Glutamatergic neuron (in vitro differentiated cells): Measurements from ENCODE around the gene MARCHF4. TPM values are rescaled to one million over a fixed set of nuclear protein-coding genes. Genes with fewer than 3 reads are reported as not detected.

Experiments used
- DNase-seq: peaks from one replicate; pipeline ENCODE4 v3.0.0; 2022
- H3K27ac Mint-ChIP-seq: one replicate; pipeline ENCODE4 v1.8.0; 2020; ENCODE audit warnings: mild to moderate bottlenecking, mixed read lengths, inconsistent platforms; ENCODE audit not compliant: unreplicated experiment
- H3K27me3 Mint-ChIP-seq: one replicate; pipeline ENCODE4 v1.8.0; 2020; ENCODE audit warnings: mild to moderate bottlenecking, moderate library complexity, mixed read lengths, inconsistent platforms; ENCODE audit not compliant: unreplicated experiment
- H3K36me3 Mint-ChIP-seq: one replicate; pipeline ENCODE4 v1.8.0; 2020; ENCODE audit warnings: mild to moderate bottlenecking, mixed read lengths, inconsistent platforms; ENCODE audit not compliant: unreplicated experiment
- H3K4me1 Mint-ChIP-seq: one replicate; pipeline ENCODE4 v1.8.0; 2020; ENCODE audit warnings: mild to moderate bottlenecking, low read depth, mixed read lengths, inconsistent platforms; ENCODE audit not compliant: unreplicated experiment
- H3K4me3 Mint-ChIP-seq: one replicate; pipeline ENCODE4 v1.8.0; 2020; ENCODE audit warnings: mild to moderate bottlenecking, mixed read lengths, inconsistent platforms; ENCODE audit not compliant: unreplicated experiment
- H3K9me3 Mint-ChIP-seq: one replicate; pipeline ENCODE4 v1.8.0; 2020; ENCODE audit warnings: mild to moderate bottlenecking, moderate library complexity, mixed read lengths, inconsistent platforms; ENCODE audit not compliant: unreplicated experiment
- CTCF ChIP-seq: fragments of 200-600 bp; sonication (generic); IDR thresholded peaks from one replicate; pipeline ENCODE4 v1.5.0; 2021; ENCODE audit not compliant: partially characterized antibody, unreplicated experiment
- total RNA-seq: library from RNA; stranded (reverse); fragmentation: NEBNext Ultra II Directional; extraction: Animal tissue kit (Norgen Biotek cat#: 25700); gene quantifications from one replicate; pipeline ENCODE4 v1.2.1, GENCODE V29; 2021; ENCODE audit not compliant: unreplicated experiment

MARCHF4 gene
- total RNA-seq, 1 donor from 2014 or later = 26.1 TPM

DNA sequence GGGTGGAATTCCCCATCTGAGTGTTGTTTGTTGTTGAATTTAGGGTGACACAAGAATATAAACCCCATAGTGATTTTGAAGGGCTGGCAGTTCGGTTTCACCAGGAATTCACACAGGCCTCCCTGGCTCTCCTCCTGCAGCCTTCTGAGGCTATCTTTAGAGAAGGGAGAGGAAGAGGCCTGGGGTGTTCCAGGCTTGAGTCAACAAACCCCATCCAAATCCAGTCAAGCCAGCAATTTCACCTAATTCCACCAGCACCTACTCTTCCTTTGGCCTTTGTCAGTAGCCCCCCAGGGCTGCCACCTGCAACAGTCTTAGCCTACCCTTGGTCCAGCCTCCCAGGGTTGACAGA, 32.0 kb downstream of the MARCHF4 start:
- TF ChIP-seq CTCF = no peak
- Mint-ChIP-seq H3K4me1 (peaks cover 30% of the 10 kb centered on the region), H3K9me3 (peaks cover 3% of the 10 kb centered on the region), H3K27me3 (peaks cover 11% of the 10 kb centered on the region), H3K27ac (peak overlapping the region; percentile 96), H3K36me3 (no peaks in the 10 kb centered on the region), H3K4me3 (peak overlapping the region; percentile 45)
- DNase-seq = no peak

GRCh38 chr2:216339456-216340279, 32.6 kb downstream of the MARCHF4 start:
- no peaks in the 10 kb centered on the region for H3K36me3 Mint-ChIP-seq
- peaks cover 27% of the 10 kb centered on the region for H3K4me1 Mint-ChIP-seq
- no peak for TF ChIP-seq CTCF
- peaks cover 3% of the 10 kb centered on the region for H3K9me3 Mint-ChIP-seq
- peak overlapping the region; percentile 96 for H3K27ac Mint-ChIP-seq
- peak; percentile 37 for DNase-seq
- H3K4me3 Mint-ChIP-seq = peak overlapping the region; percentile 45
- peaks cover 11% of the 10 kb centered on the region for H3K27me3 Mint-ChIP-seq

DNA sequence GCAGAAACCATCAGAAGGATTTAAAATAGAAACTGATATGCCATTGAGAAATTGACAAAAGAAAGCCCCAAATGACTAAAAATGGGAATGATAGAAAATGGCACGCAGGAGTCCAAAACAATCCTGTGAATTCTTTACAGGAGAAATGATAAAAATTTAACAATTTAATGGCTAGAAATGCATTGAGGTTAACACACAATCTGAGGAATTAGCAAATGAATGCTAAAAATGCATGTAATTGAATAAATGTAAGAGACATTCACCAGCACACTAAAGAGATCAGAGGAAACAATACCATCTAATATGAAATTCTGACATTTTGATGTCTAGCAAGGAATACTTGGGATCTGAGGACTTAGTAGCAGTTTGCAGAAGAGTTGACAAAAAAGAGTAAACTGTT, 37.0 kb downstream of the MARCHF4 start:
- no peak overlapping the region for H3K4me3 Mint-ChIP-seq

DNA sequence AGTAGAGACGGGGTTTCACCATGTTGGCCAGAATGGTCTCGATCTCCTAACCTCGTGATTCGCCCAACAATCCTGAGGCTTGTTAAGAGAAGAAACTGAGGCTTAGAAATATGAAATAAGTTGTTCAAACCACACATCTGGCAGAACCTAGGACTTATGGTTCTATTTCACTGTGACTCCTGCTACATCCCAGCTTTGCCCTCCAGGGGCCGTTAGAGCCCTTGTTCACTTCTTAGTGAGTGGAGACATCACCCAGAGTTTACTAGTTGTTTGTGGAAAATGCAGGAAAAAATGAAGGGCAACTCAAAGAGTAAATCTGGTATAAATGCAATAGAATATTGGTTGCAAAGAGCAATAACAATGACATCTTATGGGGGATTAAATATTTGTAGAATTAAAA, 43.9 kb downstream of the MARCHF4 start:
- DNase-seq = no peak
- no peaks in the 10 kb centered on the region for H3K9me3 Mint-ChIP-seq
- no peaks in the 10 kb centered on the region for H3K36me3 Mint-ChIP-seq

More for the DNA sequence above, 37.0 kb downstream of the MARCHF4 start:
- TF ChIP-seq CTCF = no peak
- H3K36me3 Mint-ChIP-seq = no peaks in the 10 kb centered on the region
- no peak for DNase-seq
- H3K27me3 Mint-ChIP-seq = peaks cover 9% of the 10 kb centered on the region
- H3K4me1 Mint-ChIP-seq = peaks cover 10% of the 10 kb centered on the region
- H3K9me3 Mint-ChIP-seq = peaks cover 2% of the 10 kb centered on the region
- H3K27ac Mint-ChIP-seq = no peak overlapping the region

More for the DNA sequence above, 43.9 kb downstream of the MARCHF4 start:
- TF ChIP-seq CTCF = no peak
- Mint-ChIP-seq H3K27me3 (no peaks in the 10 kb centered on the region), H3K27ac (no peak overlapping the region), H3K4me3 (no peak overlapping the region), H3K4me1 (no peaks in the 10 kb centered on the region)
